ENCODE measurements around the gene SLC12A1.

GRCh38 chr15:48239334-48239733 is 33.2 kb downstream of the SLC12A1 start:
- TF ChIP-seq CTCF (IDR thresholded peaks at IDR 0.05) (no peak), POLR2A (IDR thresholded peaks at IDR 0.05) (no peak)

Measured in adrenal gland (tissue), 5 donors.